Muscle of arm (tissue), 12 donors: Measurements from ENCODE around the gene MYT1. TPM values are rescaled to one million over a fixed set of nuclear protein-coding genes. Genes with fewer than 3 reads are reported as not detected.
A peak's percentile ranks its signal among the peaks of the same experiment; 100 is the strongest.

ENCODE experiments used
- DNase-seq: peaks from one replicate; pipeline ENCODE4 v3.0.0-alpha.2; 2013
- polyA plus RNA-seq, 12 donors: library from polyadenylated mRNA; unstranded; fragments of 120-200 nt; gene quantifications; one replicate each; pipeline ENCODE4 v1.2.1, GENCODE V29; 2013; ENCODE audit not compliant: insufficient read length in 12 of 12

The MYT1 gene
- polyA plus RNA-seq, 12 donors: 0.04 to 0.32 (median 0.11) TPM; not detected in 2

- no peak for DNase-seq
Observed at GRCh38 chr20:64153861-64154589, 10.2 kb upstream of the MYT1 start.

- no peak for DNase-seq
Observed at GRCh38 chr20:64154590-64155257, 9.5 kb upstream of the MYT1 start.

DNA sequence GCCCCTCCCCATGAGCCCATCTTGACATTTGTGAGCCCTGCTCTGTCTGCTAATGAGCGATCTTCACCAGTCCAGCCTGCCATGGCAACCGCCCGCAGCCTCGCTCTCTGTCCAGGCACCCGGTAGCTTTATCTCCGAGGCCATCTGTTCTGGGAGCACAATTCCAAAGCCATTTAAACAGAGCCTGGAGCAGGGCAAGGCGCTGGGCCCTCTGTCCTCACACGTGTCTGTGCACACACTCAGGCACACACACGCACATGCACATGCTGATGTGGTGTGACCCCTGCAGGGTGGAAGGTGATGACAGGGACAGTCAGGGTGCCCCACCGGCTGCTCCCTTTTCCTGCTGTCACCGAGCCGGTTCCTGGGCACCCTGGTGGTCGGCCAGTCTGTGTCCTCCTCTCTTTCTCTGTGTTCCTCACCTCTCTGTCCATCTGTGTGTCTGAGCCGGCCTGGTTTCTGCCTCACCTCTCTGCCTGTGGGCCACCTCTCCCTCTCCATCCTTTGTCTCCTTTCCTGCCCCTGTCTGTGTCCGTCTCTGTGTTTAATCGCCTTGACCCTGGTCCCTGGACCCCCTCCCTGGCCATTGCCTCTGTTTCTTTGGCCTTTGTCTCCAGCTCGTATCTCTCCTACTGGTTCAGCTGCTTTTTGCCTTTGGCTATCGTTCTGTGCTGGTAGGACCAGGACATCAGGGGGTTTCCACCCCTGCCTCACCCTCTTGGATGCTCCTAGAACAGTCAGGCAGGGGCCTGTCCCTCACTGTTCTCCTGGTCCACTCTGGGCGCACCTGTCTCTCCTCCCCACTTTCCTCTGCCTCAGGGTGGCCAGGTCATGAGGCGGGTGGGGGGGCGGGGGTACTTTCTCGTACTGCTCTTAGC is 8.8 kb upstream of the MYT1 start:
- DNase-seq: no peak

GRCh38 chr20:64156136-64156885 is 7.9 kb upstream of the MYT1 start:
- no peak for DNase-seq

GRCh38 chr20:64156886-64157875 is 7.1 kb upstream of the MYT1 start:
- no peak for DNase-seq

DNA sequence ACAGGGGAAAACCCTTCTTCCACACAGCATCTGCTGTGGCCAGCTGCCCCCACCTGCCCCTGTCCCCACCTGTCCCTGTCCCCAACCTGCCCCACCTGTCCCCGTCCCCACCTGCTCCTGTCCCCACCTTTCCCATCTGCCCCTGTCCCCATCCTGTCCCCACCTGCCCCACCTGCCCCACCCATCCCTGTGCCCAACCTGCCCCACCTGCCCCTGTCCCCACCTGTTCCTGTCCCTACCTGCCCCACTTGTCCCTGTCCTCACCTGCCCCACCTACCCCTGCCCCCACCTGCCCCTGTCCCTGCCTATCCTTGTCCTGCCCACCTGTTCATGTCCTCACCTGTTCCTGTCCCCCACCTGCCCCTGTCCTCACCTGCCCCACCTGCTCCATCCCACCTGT is 6.4 kb upstream of the MYT1 start:
- DNase-seq: no peak

GRCh38 chr20:64158346-64159285 is 5.6 kb upstream of the MYT1 start:
- DNase-seq: no peak

GRCh38 chr20:64159286-64159680 is 5.0 kb upstream of the MYT1 start:
- no peak for DNase-seq

DNA sequence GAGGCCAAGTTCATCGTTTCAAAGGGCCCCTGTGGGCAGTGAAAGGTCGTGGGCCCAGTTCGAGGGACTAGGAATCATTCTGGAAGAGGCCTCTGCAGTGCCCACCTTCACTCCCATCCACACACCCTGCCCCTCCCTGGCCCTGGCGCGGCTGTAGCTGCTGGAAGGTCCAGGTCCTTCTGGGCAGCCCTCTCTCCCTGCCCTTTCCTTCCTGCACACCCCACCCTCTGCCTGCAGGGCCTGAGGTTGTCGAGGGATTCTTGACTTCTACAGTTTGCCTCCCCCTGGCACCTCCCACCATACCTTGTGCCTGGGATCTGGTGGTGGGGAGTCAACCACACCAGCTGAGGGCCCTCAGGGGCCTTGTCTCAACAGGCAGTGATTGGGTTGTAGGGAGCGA is 4.5 kb upstream of the MYT1 start:
- no peak for DNase-seq

DNA sequence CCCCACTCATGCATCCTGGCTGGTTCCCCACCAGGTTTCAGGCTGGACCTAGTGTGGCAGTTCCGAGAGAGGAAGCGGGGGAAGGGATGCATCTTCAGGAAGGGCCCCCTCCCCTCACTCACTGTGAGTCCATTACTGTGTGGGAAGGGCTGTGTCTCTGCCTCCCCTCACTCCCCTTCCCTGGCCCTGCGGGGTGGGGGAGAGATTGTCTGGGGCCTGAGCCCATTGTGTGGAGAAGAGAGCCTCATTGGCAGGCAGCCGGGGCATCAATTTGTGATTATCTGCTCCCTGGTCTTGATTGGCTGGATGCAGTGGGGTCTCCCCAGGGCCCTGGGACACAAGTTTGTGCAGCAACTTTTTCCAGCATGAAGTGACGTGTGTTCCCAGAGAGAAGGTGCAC is 4.1 kb upstream of the MYT1 start:
- no peak for DNase-seq

GRCh38 chr20:64160526-64161355 is 3.5 kb upstream of the MYT1 start:
- DNase-seq: no peak

DNA sequence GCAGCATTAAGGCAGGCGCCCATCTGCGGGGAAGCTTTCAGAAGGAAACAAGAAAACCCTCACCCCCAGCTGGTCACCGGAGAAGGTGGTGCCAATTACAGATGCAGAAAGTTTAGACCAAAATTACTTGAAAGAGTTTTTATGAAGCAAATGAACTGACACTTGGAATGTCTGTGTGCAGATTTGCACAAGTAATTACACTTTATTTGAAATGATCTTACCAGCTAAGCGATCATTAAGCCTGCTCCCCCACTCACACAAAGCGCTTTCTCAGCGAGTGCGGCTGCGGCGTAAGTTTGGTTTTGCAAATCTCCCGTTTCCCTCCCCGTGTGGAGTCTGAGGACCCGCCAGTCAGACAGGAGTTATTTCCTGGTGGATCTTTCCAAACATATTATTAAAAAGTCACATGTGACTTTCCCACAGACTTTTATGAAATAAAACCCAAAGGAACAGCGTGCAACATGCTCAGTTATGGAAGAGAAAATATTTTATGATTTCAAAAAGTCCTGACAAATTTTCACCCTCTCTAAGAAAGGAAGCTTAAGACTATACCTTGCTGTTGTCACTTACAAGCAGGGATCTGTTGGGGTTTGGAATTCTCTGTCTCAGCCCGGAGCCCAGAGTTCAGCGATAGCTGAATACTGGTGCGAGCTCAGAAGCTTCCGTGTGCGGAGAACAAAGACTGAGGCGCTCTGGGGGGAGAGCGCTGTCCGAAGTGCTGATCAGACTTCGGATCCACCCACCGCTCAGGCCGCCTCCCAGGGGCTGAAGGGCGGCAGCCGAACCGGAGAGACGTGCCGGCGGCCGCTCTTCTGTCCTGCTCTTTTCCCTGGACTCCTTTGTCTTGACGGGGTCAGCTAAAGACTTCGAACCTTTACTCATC is 2.7 kb upstream of the MYT1 start:
- DNase-seq: peak; percentile 67

- no peak for DNase-seq
Observed at GRCh38 chr20:64162239-64162910, 1.9 kb upstream of the MYT1 start.

GRCh38 chr20:64163776-64164122 is 503 bp upstream of the MYT1 start:
- DNase-seq: no peak

GRCh38 chr20:64165866-64166600 is 1.8 kb downstream of the MYT1 start:
- no peak for DNase-seq
